M059J (cell line): Measurements from ENCODE around the gene CGB5. TPM values are rescaled to one million over a fixed set of nuclear protein-coding genes. Genes with fewer than 3 reads are reported as not detected.
"Not testable (repeated sequence)": the region's sequence is repeated elsewhere in the genome, so short reads cannot be mapped to it uniquely, and the experiment has no call there.

Experiments
- DNase-seq: peaks from one replicate; pipeline ENCODE4 v3.0.0-alpha.2; 2012; ENCODE audit warnings: low read depth
- total RNA-seq: library from RNA; depleted of rRNA; stranded (reverse); fragments of >200 nt; shearing (Covaris generic); gene quantifications from 2 replicates; pipeline ENCODE4 v1.2.3, GENCODE V29; 2014; rRNA removed

The CGB5 gene
- 7.3 and 8.1 TPM in 2 replicates for total RNA-seq

- not testable (repeated sequence) for DNase-seq
Observed at GRCh38 chr19:49043548-49043947, at the start of gene CGB5. Gene CGB5 (plus strand): TSS chr19:49043848. CDS start chr19:49044210, 362 bp downstream.

- no peak for DNase-seq
Observed at GRCh38 chr19:48994035-48994386, 49.6 kb upstream of the CGB5 start.

GRCh38 chr19:48997972-48998371 lies 45.7 kb upstream of the CGB5 start:
- DNase-seq: peak; percentile 69

GRCh38 chr19:48999481-49000325 lies 43.9 kb upstream of the CGB5 start:
- DNase-seq: peak; percentile 50

- no peak for DNase-seq
Observed at GRCh38 chr19:49004133-49004532, 39.5 kb upstream of the CGB5 start.

- DNase-seq: no peak
Observed at GRCh38 chr19:49004964-49005614, 38.6 kb upstream of the CGB5 start.

- no peak for DNase-seq
Observed at GRCh38 chr19:49006905-49007304, 36.7 kb upstream of the CGB5 start.

GRCh38 chr19:49009828-49010227 lies 33.8 kb upstream of the CGB5 start:
- DNase-seq: no peak

GRCh38 chr19:49010453-49010852 lies 33.2 kb upstream of the CGB5 start:
- no peak for DNase-seq

- DNase-seq: no peak
Observed at GRCh38 chr19:49011194-49011593, 32.5 kb upstream of the CGB5 start.

- DNase-seq: no peak
Observed at GRCh38 chr19:49014123-49014869, 29.4 kb upstream of the CGB5 start.

GRCh38 chr19:49014870-49015255 lies 28.8 kb upstream of the CGB5 start:
- no peak for DNase-seq

- no peak for DNase-seq
Observed at GRCh38 chr19:49016067-49016839, 27.4 kb upstream of the CGB5 start.

- no peak for DNase-seq
Observed at GRCh38 chr19:49017041-49017665, 26.5 kb upstream of the CGB5 start, which contains the start of gene LHB. Gene LHB (minus strand): TSS chr19:49017091. CDS start chr19:49017081, 10 bp downstream.

GRCh38 chr19:49017666-49018351 lies 25.8 kb upstream of the CGB5 start:
- DNase-seq: peak; percentile 68

GRCh38 chr19:49018388-49019241 lies 25.0 kb upstream of the CGB5 start:
- not testable (repeated sequence) for DNase-seq

- peak; percentile 25 for DNase-seq
Observed at GRCh38 chr19:49019242-49019932, 24.3 kb upstream of the CGB5 start.

- DNase-seq: no peak
Observed at GRCh38 chr19:49020342-49020741, 23.3 kb upstream of the CGB5 start.
